Loucy (cell line): ENCODE results near the gene HSFX4.
"Not testable (repeated sequence)": the region's sequence is repeated elsewhere in the genome, so short reads cannot be mapped to it uniquely, and the experiment has no call there.

Source experiments
- H2AFZ ChIP-seq: fragments of 200-600 bp; sonication (generic); 2 replicates; pipeline ENCODE4 v1.6.0; 2016; ENCODE audit warnings: antibody characterized with exemption, mild to moderate bottlenecking, low read length, moderate library complexity
- H3F3A ChIP-seq: fragments of 200-600 bp; 2 replicates; pipeline ENCODE4 v1.6.0; 2016; ENCODE audit warnings: antibody characterized with exemption, low read depth, mild to moderate bottlenecking
- H3K27me3 ChIP-seq: fragments of 200-600 bp; sonication (generic); 2 replicates; pipeline ENCODE4 v1.6.1; 2014; ENCODE audit warnings: low read length, mild to moderate bottlenecking; ENCODE audit not compliant: insufficient read depth, poor library complexity, severe bottlenecking
- H3K36me3 ChIP-seq: fragments of 200-600 bp; sonication (generic); 2 replicates; pipeline ENCODE4 v1.6.1; 2016; ENCODE audit warnings: low read length; ENCODE audit not compliant: insufficient read depth
- H3K4me1 ChIP-seq: fragments of 200-600 bp; sonication (generic); 2 replicates; pipeline ENCODE4 v1.5.1; 2014; ENCODE audit warnings: low read length, mild to moderate bottlenecking; ENCODE audit not compliant: insufficient read depth, poor library complexity, severe bottlenecking
- H3K4me2 ChIP-seq: fragments of 200-600 bp; sonication (generic); 2 replicates; pipeline ENCODE4 v1.6.0; 2014; ENCODE audit warnings: antibody characterized with exemption, low read length, low read depth, mild to moderate bottlenecking; ENCODE audit not compliant: poor library complexity, severe bottlenecking
- H3K4me3 ChIP-seq: fragments of 200-600 bp; sonication (generic); 2 replicates; pipeline ENCODE4 v1.5.1; 2014; ENCODE audit warnings: low read length, mild to moderate bottlenecking, mixed read lengths; ENCODE audit not compliant: poor library complexity, severe bottlenecking
- H3K79me2 ChIP-seq: fragments of 200-600 bp; sonication (generic); 2 replicates; pipeline ENCODE4 v1.6.1; 2014; ENCODE audit warnings: low read length; ENCODE audit not compliant: insufficient read depth
- H3K9ac ChIP-seq: fragments of 200-600 bp; sonication (generic); 2 replicates; pipeline ENCODE4 v1.6.0; 2014; ENCODE audit warnings: mild to moderate bottlenecking, low read depth, low read length, moderate library complexity; ENCODE audit not compliant: poor library complexity, severe bottlenecking
- H3K9me2 ChIP-seq: fragments of 200-600 bp; sonication (generic); replicated peaks from 2 replicates; pipeline ENCODE4 v1.6.1; 2016; ENCODE audit warnings: low read depth, low read length, mixed read lengths
- H3K9me3 ChIP-seq: fragments of 200-600 bp; sonication (generic); 2 replicates; pipeline ENCODE4 v1.6.1; 2014; ENCODE audit warnings: mild to moderate bottlenecking, antibody characterized with exemption, low read length, low read depth; ENCODE audit not compliant: insufficient read depth
- H4K20me1 ChIP-seq: fragments of 200-600 bp; sonication (generic); 2 replicates; pipeline ENCODE4 v1.6.0; 2014; ENCODE audit warnings: antibody characterized with exemption, low read length, mild to moderate bottlenecking; ENCODE audit not compliant: insufficient read depth, poor library complexity, severe bottlenecking
- CTCF ChIP-seq: fragments of 200-600 bp; sonication (generic); conservative IDR thresholded peaks from 2 replicates; pipeline ENCODE4 v1.5.1; 2014; ENCODE audit warnings: mild to moderate bottlenecking, antibody characterized with exemption, low read length
- EZH2phosphoT487 ChIP-seq: fragments of 200-600 bp; IDR thresholded peaks from 2 replicates; pipeline ENCODE4 v1.6.1; 2018; ENCODE audit warnings: antibody characterized with exemption, mild to moderate bottlenecking, moderate library complexity, borderline replicate concordance

Gene HSFX4

GRCh38 chrX:149939655-149939904 lies 10.2 kb downstream of the HSFX4 start:
- Histone ChIP-seq H3F3A (no peaks in the 10 kb centered on the region), H2AFZ (no peak overlapping the region), H3K36me3 (no peaks in the 10 kb centered on the region), H4K20me1 (peaks cover 9% of the 10 kb centered on the region), H3K9me2 (no peaks in the 10 kb centered on the region), H3K4me2 (peak overlapping the region; percentile 75), H3K79me2 (peaks cover 12% of the 10 kb centered on the region), H3K27me3 (no peaks in the 10 kb centered on the region), H3K9me3 (no peaks in the 10 kb centered on the region), H3K4me3 (peak overlapping the region; percentile 84), H3K9ac (peak overlapping the region; percentile 93), H3K4me1 (no peaks in the 10 kb centered on the region)
- TF ChIP-seq CTCF, result no peak
- TF ChIP-seq EZH2phosphoT487, result no peak

GRCh38 chrX:149939905-149940673 lies 10.7 kb downstream of the HSFX4 start:
- Histone ChIP-seq H3K9ac (peak overlapping the region; percentile 93), H3K36me3 (no peaks in the 10 kb centered on the region)

DNA sequence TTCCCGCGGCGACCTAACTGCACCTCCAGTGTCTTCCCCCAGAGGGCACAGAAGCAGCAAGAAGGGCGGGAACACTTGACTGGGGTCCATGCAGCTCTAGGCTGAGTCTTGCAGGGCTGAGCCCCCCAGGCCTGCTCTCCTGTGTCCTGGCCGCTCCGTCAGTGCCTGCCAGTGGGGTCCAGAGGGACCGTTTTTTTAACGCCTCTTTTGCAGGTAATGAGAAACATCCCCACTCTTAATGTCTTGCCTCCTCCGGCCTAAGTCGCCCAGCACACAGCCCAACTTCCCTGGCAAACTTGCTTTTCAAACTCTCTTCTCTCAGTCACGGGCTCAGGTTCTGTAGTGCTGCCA lies 11.3 kb downstream of the HSFX4 start:
- not testable (repeated sequence) for H2AFZ ChIP-seq

More at GRCh38 chrX:149939905-149940673, 10.7 kb downstream of the HSFX4 start:
- peaks cover 9% of the 10 kb centered on the region for H4K20me1 ChIP-seq
- TF ChIP-seq EZH2phosphoT487, result no peak
- no peak for TF ChIP-seq CTCF
- H3K9me2 ChIP-seq, result no peaks in the 10 kb centered on the region
- no peaks in the 10 kb centered on the region for H3K27me3 ChIP-seq
- peak overlapping the region; percentile 84 for H3K4me3 ChIP-seq
- H3K9me3 ChIP-seq, result no peaks in the 10 kb centered on the region
- no peak overlapping the region for H2AFZ ChIP-seq
- no peaks in the 10 kb centered on the region for H3K4me1 ChIP-seq
- H3K79me2 ChIP-seq, result peaks cover 12% of the 10 kb centered on the region
- no peaks in the 10 kb centered on the region for H3F3A ChIP-seq
- H3K4me2 ChIP-seq, result peak overlapping the region; percentile 75

GRCh38 chrX:149945087-149945670 lies 15.8 kb downstream of the HSFX4 start:
- H2AFZ ChIP-seq, H3K36me3 ChIP-seq, H3K9me3 ChIP-seq, H3K9ac ChIP-seq, H4K20me1 ChIP-seq, H3K4me1 ChIP-seq, H3K4me2 ChIP-seq, H3K79me2 ChIP-seq, H3K27me3 ChIP-seq, H3F3A ChIP-seq, H3K4me3 ChIP-seq, H3K9me2 ChIP-seq: not testable (repeated sequence)

More for the DNA sequence above, 11.3 kb downstream of the HSFX4 start:
- not testable (repeated sequence) for H4K20me1 ChIP-seq, H3K9ac ChIP-seq, H3K4me1 ChIP-seq, H3K27me3 ChIP-seq, H3K36me3 ChIP-seq, H3K9me2 ChIP-seq, H3K9me3 ChIP-seq, H3F3A ChIP-seq
- Histone ChIP-seq H3K4me2 (peak overlapping the region; percentile 60), H3K79me2 (peaks cover 12% of the 10 kb centered on the region), H3K4me3 (peak overlapping the region; percentile 32)
- peak; percentile 44 for TF ChIP-seq CTCF

DNA sequence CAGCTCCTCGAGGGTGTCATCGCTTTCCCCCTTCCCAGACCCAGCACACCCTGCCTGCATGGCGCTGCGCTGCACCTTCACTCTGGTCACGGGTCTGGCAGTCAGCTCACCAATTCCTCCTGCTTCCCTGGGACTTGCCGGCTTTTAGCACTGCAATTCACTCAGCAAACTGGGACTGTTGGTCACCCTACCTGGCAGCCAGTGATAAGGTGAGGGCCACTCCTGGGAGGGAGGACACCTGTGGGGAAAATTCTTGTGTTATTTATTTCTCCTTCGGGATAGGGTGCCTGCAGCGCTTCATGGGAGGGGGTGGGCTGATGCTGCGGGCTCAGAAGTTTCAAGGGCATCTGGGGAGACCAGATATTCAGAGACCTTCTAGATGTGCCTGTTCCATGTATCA lies 16.4 kb downstream of the HSFX4 start:
- H3F3A ChIP-seq, H4K20me1 ChIP-seq, H3K4me1 ChIP-seq, H3K27me3 ChIP-seq, H3K4me3 ChIP-seq, H3K9ac ChIP-seq, H3K79me2 ChIP-seq, H3K9me3 ChIP-seq, H3K4me2 ChIP-seq, H2AFZ ChIP-seq, H3K36me3 ChIP-seq, H3K9me2 ChIP-seq: not testable (repeated sequence)
